ENCODE measurements around the gene ADARB1.

- no peak for TF ChIP-seq CTCF (IDR thresholded peaks at IDR 0.05)
- no peak for TF ChIP-seq POLR2A (IDR thresholded peaks at IDR 0.05)
- TF ChIP-seq EP300 (IDR thresholded peaks at IDR 0.05): no peak
Measured at GRCh38 chr21:45037986-45038385, 36.4 kb upstream of the ADARB1 start.

Data from ovary (tissue), 3 donors.